Stimulated activated CD4-positive, alpha-beta T cell treated with anti-CD3 and anti-CD28 coated beads, Interleukin-4, amount 100 ng/mL, for 24 hours (primary cell): ENCODE measurements around the gene UTP20.

Experiments
- DNase-seq: peaks from one replicate; pipeline ENCODE4 v3.0.0-alpha.2; 2020

The UTP20 gene

DNA sequence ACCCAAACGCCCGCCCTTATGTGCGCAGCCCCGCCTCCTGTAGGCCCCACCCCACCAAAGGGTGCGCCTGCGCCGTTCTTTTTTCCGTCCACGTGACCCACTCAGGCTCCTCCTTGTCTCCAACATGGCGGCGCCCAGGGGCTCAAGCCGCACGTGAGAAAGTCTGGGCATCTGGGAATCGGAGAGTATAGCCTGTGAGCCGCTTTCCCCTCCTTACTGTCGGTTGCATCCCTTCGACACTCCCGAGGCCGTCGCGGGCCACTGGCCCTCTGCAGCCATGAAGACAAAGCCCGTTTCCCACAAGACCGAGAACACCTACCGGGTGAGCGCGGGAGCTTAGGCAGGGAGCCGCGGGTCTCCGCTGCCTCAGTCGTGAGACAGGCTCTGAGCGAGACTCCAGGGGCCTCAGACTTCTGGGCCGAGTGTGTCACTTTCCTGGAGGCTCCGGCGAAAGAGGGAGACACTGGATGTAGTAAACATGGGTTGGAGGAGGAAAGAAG, at the start of gene UTP20:
UTP20 (plus strand) TSS at position 100 of the 500 bp plus-strand sequence; CDS start at position 278, 178 bp downstream.
- peak; percentile 95 for DNase-seq

DNA sequence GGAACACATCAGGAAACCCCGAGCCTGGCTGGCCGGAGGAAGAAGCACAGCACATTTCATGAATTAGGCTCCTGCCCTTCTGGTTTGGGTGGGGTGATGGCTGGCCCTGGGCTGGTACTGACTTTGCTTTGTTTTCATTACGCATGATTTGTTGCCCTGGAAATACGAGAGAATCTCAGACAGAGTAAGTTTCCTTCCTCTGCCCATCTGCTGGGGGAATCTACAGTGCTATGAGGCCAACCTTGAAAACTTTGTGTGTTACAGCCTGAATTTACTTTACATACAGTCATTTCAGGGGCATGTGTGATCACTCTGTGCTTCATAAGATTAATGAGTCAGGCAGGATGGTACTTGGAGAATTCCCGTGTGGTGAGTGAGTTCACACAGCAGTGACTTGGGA, 49.4 kb upstream of the UTP20 start:
- DNase-seq: no peak

DNA sequence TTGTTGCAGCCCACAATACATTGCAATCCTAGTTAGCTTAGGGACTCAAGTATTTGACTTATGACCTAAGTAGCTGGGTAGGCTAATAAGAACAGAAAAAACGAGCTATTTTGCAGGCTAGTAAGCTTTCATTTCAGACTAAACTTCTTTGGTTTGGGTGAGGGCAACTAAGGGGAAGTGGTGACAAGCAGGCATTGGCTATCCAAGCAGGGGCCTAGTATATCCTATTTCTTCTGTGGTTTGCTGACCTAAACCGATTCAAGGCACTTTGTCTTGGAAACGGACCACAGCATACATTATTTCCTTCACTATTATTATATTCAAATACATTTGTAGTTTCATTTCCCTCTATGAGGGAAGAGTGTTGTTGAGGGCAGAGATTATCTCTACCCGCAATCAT, 48.3 kb upstream of the UTP20 start:
- DNase-seq: no peak

DNA sequence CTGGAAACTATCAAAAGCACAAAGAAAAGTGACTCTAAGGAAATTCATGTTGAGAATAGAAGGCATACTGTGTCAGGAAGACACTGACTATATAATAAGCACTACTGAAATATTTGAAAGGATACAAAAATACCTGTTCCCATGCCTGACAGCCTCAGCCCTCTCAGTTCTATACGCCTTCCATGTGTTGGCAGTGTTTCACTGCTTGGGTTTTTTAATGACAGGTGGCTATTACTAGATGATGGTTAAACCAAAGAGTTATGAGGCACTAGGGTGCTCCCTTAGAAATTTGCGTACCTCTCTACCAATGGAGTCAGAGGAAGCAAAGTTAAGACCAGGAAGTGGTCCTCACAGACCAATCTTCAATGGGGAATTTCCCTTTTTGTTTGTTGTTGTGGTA, 44.2 kb upstream of the UTP20 start:
- no peak for DNase-seq

DNA sequence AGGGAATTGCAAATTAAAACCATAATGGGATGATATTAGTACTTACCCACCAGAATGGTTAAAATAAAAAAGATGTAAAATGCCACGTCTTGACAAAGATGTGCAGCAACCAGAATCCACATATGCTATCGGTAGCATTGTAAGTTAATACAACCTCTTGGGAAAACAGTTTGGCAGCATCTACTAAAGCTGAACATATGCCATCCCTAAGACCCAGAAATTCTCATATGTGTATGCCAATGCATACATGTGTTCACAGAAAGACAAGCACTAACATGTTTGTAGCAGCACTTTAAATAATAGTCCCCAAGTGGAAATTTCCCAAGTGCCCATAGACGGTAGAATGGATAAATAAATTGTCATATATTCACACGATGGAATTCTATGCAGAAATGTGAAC, 41.6 kb upstream of the UTP20 start:
- no peak for DNase-seq

DNA sequence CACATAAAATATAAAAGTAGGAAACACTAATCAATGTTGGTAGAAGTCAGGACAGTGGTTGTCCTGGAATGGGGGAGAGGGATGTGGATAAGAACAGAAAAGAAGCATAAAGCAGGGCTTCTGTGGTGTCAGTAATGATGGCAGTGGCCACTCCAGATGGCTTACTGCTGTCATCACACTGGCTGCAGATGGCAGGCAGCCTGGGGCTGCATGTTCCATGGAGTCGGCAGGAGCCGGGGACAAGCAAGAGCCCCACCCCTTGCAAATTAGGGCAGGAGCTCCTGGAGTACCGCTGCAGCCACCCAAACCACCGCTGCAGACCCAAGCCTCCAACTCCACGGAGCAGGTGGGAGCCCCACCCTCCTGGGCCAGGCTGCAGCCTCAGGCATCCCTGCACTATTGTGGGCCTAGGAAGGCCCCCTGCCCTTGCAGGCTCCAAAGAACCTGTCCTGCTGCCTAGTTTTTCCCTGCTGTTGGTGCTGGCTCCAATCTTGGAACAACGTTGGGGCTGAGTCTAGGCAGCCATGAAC, 41.0 kb upstream of the UTP20 start:
- DNase-seq: no peak

DNA sequence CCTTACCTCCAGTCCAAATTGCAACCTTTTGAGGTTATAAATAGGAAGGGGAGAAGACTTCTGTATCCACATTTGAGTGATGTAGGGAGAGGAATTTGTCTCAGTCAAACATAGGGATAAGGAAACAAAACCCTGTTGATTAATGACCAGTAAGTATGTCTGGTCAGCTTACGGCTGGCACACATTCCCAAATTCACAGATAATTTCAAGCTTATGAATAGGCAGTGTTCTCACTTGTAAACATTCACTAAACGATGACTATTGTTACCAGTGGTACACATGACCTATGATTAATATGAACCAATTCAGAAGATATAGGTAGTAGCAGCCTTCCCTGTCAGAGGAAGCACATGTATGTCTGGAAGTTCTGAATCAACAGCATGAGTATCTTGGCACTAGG, 36.8 kb upstream of the UTP20 start:
- DNase-seq: no peak

DNA sequence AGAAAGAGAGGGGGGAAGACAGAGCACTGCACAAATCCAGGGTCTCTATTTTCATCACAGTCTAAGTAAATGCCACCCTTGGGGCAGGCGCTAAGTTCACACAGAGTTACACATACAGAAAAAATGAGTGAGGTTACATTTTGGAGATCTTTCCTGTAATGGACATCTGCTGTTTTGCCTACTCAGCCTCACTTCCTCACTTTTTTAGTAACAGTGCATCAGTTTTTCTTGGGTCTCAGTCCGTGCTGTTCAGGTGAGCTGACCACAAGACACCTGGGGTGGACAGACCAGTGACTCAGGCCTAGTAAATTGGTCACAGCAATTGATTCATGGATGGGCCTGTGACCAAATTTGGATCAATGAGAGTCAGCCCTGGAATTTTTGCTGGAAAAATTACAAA, 36.3 kb upstream of the UTP20 start:
- no peak for DNase-seq

DNA sequence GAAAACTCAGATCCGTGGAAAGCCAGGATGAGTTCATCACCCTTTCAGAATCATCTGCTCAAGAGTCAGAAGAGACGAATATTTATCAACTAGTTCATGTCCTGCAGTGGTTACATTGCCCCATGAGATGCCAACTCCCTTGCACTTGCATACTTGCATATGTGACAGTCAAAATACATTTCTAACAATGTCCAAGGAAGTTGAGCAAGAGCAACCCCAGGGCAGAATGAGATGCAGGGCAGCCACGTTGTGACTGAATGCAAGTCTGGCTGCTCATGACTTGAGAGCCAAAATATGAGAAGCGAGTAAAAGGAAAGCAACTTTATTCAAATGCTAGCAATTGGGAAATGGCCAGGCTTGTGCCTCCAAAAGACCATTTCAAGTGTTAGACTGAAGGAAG, 23.6 kb upstream of the UTP20 start:
- DNase-seq: no peak

DNA sequence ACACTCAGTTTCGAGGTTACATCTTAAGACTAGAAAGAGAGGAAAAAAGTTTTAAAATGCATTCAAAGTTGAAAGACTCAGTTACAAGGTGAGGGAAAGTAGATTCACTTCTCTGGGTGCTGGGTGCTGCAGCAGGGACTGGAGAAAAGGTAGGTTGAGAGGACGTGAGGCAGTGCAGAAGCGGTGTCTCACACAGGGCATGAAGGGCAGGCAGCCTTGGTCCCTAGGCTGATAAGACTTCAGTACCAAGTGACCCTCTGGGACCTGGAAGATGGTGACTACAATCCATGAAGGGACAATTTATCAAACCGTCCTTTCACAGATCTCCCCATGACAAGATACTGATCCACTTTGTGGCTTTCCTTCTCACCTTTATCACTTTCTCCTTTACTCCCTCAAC, 22.5 kb upstream of the UTP20 start:
- DNase-seq: no peak

DNA sequence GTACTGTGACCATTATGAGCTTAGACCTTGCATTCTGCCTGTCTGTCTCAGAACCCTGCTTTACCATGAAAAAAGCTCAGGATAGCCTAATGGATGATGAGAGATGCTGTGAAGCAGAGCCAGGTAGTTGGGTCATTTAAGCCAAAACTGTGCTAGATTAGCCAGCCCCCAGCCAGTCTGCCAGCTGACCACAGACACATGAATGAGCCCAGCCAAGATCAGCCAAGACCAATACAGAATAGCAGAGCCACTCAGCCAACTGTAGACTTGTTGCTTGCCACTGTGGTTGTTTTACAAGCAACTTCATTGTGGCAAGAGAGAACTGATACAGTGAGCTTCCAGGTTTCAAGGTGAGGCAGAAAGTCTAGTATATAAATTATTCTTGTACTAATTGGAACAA, 12.8 kb upstream of the UTP20 start:
- DNase-seq: no peak

DNA sequence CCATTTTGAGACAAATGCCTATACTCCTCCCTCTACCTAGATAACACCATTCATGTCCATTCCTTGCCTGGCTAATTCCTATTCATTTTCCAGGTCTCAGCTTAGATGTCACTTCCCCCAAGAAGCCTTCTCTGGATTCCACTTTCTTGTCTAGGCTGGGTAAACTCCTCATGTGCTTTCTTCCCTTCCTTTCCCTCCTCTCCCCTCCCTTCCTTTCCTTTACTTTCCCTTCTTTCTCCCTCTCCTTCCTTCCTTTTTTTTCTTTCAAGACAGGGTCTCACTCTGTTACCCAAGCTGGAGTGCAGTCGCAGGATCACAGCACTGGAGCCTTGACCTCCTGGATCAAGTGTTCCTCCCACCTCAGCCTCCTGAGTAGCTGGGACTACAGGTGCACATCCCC, 3.5 kb upstream of the UTP20 start:
- DNase-seq: no peak

DNA sequence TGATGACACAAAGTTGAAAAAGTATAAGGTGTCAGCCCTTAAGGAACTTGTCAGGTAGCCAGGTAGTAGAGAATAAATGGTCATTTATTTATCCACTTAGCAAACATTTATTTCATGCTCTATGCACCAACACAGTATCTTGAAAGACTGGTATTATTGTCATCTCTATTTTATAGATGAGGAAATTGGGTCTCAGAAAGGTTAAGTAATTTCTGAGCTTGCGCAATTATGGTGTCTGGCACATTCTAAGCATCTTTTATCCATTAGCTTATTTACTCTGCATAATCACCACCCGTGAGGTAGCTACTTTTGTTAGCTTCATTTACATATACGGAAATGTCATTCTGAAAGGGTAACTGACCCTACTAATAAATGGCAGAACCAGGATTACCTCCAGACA, 2.5 kb upstream of the UTP20 start:
- DNase-seq: no peak

DNA sequence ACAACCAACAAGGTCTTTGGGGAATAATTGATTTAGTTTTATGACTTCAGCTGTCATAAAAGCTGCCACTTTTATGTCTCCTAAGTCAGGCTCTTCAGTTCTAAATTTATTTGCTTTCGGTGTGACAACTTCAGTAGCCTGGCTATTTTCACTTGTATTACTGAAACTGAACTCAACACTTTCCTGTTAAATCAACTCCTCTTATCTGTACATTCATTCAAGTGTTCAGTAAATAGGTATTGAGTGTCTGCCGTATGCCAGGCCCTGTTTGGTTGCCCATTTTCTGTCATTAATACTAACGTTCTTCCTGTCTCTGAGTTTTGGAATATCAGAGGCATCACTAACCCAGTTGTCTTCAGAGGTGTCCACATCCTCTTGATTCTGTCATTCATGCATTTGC, 7.5 kb downstream of the UTP20 start:
- no peak for DNase-seq

DNA sequence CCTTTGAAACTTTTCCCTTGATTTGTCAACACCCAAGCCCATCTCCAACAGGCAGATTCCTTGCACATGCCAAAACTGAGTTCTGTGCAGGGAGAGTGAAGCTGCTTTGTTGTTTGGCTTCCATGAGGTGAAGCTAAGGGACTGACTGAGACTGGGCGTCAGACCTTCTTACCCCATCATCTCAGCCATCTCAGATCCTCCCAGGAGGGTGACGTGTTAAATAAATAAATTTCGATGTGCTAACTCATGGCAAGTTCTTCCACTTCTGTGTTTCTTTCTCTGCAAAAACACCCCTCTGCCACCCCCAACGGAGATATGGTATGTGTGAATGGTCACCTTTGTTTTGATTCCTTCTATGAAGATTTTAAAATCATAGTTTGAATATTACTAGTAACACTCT, 17.8 kb downstream of the UTP20 start:
- no peak for DNase-seq

DNA sequence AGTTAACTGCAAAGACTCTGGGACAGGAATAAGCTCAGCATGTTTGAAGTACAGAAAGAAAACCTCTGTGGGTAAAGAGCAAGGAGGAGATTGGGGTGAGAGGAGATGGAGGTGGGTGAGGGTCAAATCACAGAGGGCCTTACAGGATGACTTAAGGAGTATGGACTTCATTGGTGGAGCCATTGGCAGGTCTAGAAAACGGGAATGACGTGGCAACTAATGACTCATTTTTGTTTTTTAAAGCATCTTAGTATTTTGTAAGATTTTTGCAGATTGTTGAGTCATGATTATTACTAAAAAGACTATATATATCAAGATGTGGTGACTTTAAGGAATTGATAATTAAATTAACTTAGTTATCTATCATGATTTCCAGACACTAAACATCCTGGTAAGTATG, 18.5 kb downstream of the UTP20 start:
- DNase-seq: no peak

DNA sequence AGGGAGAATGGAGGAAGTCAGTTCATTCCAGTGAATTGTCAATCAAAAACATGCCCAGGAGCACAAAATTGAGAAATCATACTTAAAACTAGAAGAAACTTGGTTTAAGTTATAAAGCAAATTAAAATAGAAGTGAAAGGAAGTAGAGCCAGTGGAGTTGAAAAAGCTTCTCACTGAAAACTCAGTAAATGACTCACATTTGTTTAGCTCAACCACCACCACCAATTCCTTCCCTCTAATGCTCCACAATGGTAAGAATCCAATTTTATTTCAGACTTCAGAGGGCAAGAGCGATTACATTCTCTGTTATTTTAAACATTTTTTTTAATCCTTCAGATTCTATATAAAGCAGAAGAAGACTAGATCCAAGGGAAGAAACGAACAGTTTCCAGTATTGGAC, 19.4 kb downstream of the UTP20 start:
- no peak for DNase-seq

DNA sequence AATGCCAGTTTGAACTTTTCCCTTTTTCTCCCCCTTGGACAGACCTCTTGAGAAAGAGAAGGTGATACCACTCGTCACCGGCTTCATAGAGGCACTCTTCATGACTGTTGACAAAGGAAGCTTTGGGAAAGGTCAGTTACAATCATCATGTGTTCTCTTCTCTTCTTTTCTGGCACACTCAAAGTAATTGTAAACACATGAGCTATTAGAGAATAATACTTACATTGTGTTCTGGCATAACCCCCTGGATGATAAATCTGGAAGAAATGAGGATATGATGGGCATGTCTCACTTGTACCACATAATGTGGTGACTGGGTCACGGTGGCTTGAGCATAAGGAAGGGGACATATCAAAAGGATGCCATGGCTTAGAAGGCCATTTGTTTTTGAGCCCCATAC, 20.0 kb downstream of the UTP20 start:
- no peak for DNase-seq

DNA sequence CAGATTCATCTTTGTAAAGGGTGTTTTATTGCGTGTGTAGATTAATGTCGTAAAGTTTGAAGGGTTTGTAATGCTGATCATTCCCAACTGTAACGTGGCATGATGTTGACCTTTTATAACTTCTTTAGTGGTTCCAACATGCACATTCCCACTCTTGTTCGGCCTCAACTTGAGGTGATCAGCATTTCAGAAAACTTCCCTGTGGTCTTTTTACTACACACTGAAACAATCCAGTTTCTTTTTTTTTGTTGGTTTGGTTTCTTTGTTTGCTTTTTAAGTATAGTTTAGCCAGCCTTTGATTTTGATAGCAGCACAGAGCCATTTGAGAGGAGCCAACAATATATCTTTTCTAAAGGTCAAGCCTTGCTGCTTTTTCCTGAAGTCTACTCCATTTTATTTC, 22.8 kb downstream of the UTP20 start:
- DNase-seq: no peak

DNA sequence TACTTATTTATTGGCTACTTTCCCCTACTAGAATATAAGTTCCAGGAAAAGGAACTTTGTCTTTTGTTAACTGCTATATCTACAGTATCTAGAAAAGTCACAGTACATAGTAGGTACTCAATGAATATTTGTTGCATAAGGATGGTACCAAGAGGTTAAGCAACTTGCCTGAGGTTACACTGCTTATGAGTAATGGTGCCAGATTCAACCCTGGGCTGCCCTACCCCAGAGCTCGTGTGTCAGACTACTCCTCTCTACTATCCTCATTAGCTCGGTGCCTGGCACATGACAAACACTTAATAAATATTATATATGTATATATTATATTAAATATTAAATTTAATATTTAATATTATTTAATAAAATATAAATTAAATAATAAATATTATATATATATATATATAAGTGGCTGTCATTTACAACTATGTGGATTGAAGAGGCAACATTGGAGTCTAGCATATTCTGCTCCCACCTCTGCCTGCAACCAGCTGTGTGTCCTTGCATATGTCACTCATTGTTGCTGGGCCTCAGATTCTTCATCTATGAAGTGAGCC, 25.4 kb downstream of the UTP20 start:
- no peak for DNase-seq

DNA sequence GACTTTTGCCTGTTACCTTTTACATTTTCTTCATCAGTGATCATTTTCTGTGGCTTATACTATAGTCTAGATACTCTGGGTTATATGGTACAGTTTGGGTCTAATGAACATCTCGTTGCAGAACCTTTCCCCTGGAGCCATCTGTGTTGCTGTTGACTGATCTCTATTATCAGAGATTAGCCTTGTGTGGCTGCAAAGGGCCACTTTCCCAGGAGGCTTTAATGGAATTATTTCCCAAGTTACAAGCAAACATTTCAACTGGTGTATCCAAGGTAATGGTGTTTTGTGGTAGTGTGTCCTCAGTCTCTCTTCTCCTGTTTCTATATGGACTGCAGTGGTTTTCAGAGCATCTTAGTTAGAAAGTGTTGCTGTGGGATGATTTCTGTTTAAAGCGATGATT, 25.9 kb downstream of the UTP20 start:
- DNase-seq: no peak

DNA sequence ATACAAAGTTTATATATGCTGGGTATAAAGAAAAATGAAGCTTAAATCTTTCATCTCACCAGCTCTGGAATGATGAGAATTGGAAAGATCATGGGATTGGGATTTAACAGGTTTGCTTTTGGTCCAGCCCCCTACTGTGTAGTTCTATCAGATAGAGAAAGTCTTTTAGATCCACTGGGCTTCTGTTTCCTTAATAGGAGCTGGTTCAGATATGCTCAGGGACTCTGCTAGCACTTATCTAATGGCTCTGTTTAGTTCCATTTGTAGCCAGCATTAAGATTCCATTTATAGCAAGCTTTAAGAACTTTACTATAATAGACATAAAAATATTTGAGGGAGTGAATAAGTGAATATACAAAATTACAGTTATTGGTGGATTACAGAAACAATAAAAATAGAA, 42.6 kb downstream of the UTP20 start:
- no peak for DNase-seq

DNA sequence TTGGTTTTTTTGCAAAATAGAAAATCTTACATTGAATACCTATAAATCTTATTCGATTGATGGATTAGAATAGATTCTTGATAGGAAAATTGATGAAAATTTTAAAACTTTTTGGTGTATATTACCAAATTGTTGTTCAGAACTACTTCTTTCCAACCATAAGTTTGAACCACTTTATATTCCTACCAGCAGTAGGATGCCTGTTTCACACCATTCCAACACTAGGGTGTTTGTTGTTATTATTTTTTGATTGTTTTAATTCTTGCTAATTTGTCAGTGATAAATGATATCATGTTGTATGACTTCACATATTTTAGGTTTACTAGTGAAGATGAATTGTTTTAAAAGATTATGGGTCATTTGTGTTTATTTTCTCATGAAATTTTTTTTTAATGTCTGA, 43.4 kb downstream of the UTP20 start:
- no peak for DNase-seq

DNA sequence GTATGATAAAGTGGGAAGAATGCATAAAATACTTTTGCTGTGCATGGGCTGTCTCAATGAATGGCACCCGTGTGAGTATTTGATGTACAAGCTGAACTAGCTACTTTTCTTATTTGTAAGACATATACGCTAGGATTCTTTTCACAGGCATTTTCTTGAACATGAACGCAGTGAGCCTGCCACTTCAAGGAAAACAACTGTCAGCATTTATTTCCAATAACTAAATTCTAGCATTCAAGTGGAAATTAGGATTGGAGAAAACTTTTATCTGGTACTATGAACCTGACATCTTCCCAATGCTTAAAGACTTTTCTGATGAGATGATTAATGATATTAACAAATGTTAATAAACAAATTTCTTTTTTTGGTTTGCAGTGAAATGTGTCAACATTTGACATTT, 45.7 kb downstream of the UTP20 start:
- DNase-seq: no peak

DNA sequence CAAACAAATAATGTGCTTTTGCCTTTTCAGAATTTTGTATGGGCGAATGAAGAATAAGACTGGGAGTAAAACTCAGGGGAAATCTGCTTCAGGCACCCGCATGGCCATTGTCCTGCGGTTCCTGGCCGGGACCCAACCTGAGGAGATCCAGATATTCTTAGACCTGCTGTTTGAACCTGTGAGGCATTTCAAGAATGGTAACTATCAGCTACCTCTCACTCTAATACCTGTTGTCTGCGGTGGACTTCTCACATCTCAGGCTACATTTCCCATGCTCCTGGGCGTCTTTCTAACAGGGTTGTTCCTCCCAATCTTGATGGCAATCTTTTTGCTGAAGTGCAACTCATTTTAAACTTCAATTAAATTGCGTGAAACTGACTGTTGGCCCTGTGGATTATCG, 47.1 kb downstream of the UTP20 start:
- no peak for DNase-seq

DNA sequence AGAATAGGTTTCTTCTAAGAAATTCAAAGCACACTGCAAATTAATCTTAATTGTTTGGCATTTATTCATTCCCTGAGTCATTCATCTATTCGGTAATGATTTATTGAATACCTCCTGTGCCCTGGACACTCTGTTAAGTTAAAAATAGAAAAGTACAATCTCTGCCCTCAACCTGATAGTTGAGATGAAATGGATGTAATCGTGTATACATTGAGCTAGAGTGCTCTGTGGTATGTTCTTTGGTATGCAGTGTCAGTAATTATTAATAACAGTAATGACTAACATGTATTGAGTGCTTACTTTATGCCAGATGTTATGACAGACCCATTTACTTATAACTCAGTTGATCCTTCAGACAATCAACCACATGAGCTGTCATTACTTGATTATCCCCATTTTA, 47.6 kb downstream of the UTP20 start:
- DNase-seq: no peak
